ENCODE results near the gene SLC39A10. TPM values are rescaled to one million over a fixed set of nuclear protein-coding genes. Genes with fewer than 3 reads are reported as not detected.
"Not testable (repeated sequence)": the region's sequence is repeated elsewhere in the genome, so short reads cannot be mapped to it uniquely, and the experiment has no call there.

The SLC39A10 gene
- total RNA-seq, 1 donor from 2014 or later, result 24.0 TPM

- no peaks in the 10 kb centered on the region for H3K27me3 Mint-ChIP-seq (ENCODE audit: low read depth)
Measured at GRCh38 chr2:195659114-195659513, 2.1 kb downstream of the SLC39A10 start.

GRCh38 chr2:195659982-195660890, 3.2 kb downstream of the SLC39A10 start:
- no peaks in the 10 kb centered on the region for H3K36me3 Mint-ChIP-seq (ENCODE audit: low read depth)
- TF ChIP-seq CTCF (IDR thresholded peaks at IDR 0.05), result peak; percentile 98
- H3K27ac Mint-ChIP-seq (ENCODE audit: unreplicated experiment), result no peak overlapping the region
- peaks cover 46% of the 10 kb centered on the region for H3K4me1 Mint-ChIP-seq (ENCODE audit: low read depth)
- H3K4me3 Mint-ChIP-seq (ENCODE audit: unreplicated experiment), result peak overlapping the region; percentile 90
- no peak for DNase-seq (ENCODE audit: low spot score)
- H3K27me3 Mint-ChIP-seq (ENCODE audit: low read depth), result no peaks in the 10 kb centered on the region
- no peaks in the 10 kb centered on the region for H3K9me3 Mint-ChIP-seq (ENCODE audit: low read depth)

More at GRCh38 chr2:195659114-195659513, 2.1 kb downstream of the SLC39A10 start:
- Mint-ChIP-seq H3K4me1 (ENCODE audit: low read depth) (peaks cover 46% of the 10 kb centered on the region), H3K27ac (ENCODE audit: unreplicated experiment) (peak overlapping the region; percentile 36), H3K9me3 (ENCODE audit: low read depth) (no peaks in the 10 kb centered on the region), H3K4me3 (ENCODE audit: unreplicated experiment) (peak overlapping the region; percentile 90), H3K36me3 (ENCODE audit: low read depth) (no peaks in the 10 kb centered on the region)
- TF ChIP-seq CTCF (IDR thresholded peaks at IDR 0.05), result no peak
- DNase-seq (ENCODE audit: low spot score), result no peak

- Mint-ChIP-seq H3K27me3 (ENCODE audit: low read depth) (no peaks in the 10 kb centered on the region), H3K27ac (ENCODE audit: unreplicated experiment) (no peak overlapping the region), H3K36me3 (ENCODE audit: low read depth) (no peaks in the 10 kb centered on the region), H3K4me1 (ENCODE audit: low read depth) (peaks cover 43% of the 10 kb centered on the region), H3K4me3 (ENCODE audit: unreplicated experiment) (no peak overlapping the region), H3K9me3 (ENCODE audit: low read depth) (no peaks in the 10 kb centered on the region)
- DNase-seq (ENCODE audit: low spot score), result no peak
- no peak for TF ChIP-seq CTCF (IDR thresholded peaks at IDR 0.05)
Measured at GRCh38 chr2:195662138-195662537, 5.1 kb downstream of the SLC39A10 start.

GRCh38 chr2:195663007-195663406, 6.0 kb downstream of the SLC39A10 start:
- Mint-ChIP-seq H3K4me3 (ENCODE audit: unreplicated experiment) (no peak overlapping the region), H3K27me3 (ENCODE audit: low read depth) (no peaks in the 10 kb centered on the region)
- DNase-seq (ENCODE audit: low spot score), result no peak

GRCh38 chr2:195664528-195664927, 7.5 kb downstream of the SLC39A10 start:
- no peak overlapping the region for H3K4me3 Mint-ChIP-seq (ENCODE audit: unreplicated experiment)
- no peak overlapping the region for H3K27ac Mint-ChIP-seq (ENCODE audit: unreplicated experiment)
- no peaks in the 10 kb centered on the region for H3K36me3 Mint-ChIP-seq (ENCODE audit: low read depth)
- no peaks in the 10 kb centered on the region for H3K9me3 Mint-ChIP-seq (ENCODE audit: low read depth)
- H3K4me1 Mint-ChIP-seq (ENCODE audit: low read depth), result peaks cover 26% of the 10 kb centered on the region
- no peak for DNase-seq (ENCODE audit: low spot score)
- peak; percentile 81 for TF ChIP-seq CTCF (IDR thresholded peaks at IDR 0.05)
- no peaks in the 10 kb centered on the region for H3K27me3 Mint-ChIP-seq (ENCODE audit: low read depth)

More at GRCh38 chr2:195663007-195663406, 6.0 kb downstream of the SLC39A10 start:
- Mint-ChIP-seq H3K27ac (ENCODE audit: unreplicated experiment) (no peak overlapping the region), H3K36me3 (ENCODE audit: low read depth) (no peaks in the 10 kb centered on the region), H3K4me1 (ENCODE audit: low read depth) (peaks cover 42% of the 10 kb centered on the region), H3K9me3 (ENCODE audit: low read depth) (no peaks in the 10 kb centered on the region)
- TF ChIP-seq CTCF (IDR thresholded peaks at IDR 0.05), result no peak

GRCh38 chr2:195665153-195665552, 8.1 kb downstream of the SLC39A10 start:
- H3K27me3 Mint-ChIP-seq (ENCODE audit: low read depth); H3K9me3 Mint-ChIP-seq (ENCODE audit: low read depth); H3K36me3 Mint-ChIP-seq (ENCODE audit: low read depth); H3K4me3 Mint-ChIP-seq (ENCODE audit: unreplicated experiment); DNase-seq (ENCODE audit: low spot score); H3K27ac Mint-ChIP-seq (ENCODE audit: unreplicated experiment): not testable (repeated sequence)
- H3K4me1 Mint-ChIP-seq (ENCODE audit: low read depth), result peaks cover 20% of the 10 kb centered on the region
